Activated naive CD8-positive, alpha-beta T cell treated with anti-CD3 and anti-CD28 coated beads, Interleukin-2, amount 50 U/mL, for 24 hours (primary cell): Measurements from ENCODE around the gene AATF.

Experiments used
- ATAC-seq: fragments of 150-1000 bp; cut with Tn5 transposase; one replicate; pipeline ENCODE4 v1.10.0; 2021
- DNase-seq: peaks from one replicate; pipeline ENCODE4 v3.0.0; 2021
- H3K27ac Mint-ChIP-seq: one replicate; pipeline ENCODE4 v1.8.0; 2021; ENCODE audit warnings: mild to moderate bottlenecking, mixed read lengths
- H3K27me3 Mint-ChIP-seq: one replicate; pipeline ENCODE4 v1.8.0; 2021; ENCODE audit warnings: mixed read lengths
- H3K36me3 Mint-ChIP-seq: one replicate; pipeline ENCODE4 v1.8.0; 2021; ENCODE audit warnings: low read depth, mixed read lengths
- H3K4me1 Mint-ChIP-seq: one replicate; pipeline ENCODE4 v1.8.0; 2021; ENCODE audit warnings: mixed read lengths
- H3K4me3 Mint-ChIP-seq: one replicate; pipeline ENCODE4 v1.8.0; 2021; ENCODE audit warnings: mild to moderate bottlenecking, moderate library complexity, mixed read lengths
- H3K9me3 Mint-ChIP-seq: one replicate; pipeline ENCODE4 v1.8.0; 2021; ENCODE audit warnings: mixed read lengths

AATF gene

GRCh38 chr17:36923814-36924221 lies 24.9 kb upstream of the AATF start:
- H3K36me3 Mint-ChIP-seq, result no peaks in the 10 kb centered on the region
- H3K27me3 Mint-ChIP-seq, result peaks cover 56% of the 10 kb centered on the region
- ATAC-seq (no peak), DNase-seq (no peak)
- H3K4me3 Mint-ChIP-seq, result no peak overlapping the region
- H3K4me1 Mint-ChIP-seq, result peaks cover 37% of the 10 kb centered on the region
- no peak overlapping the region for H3K27ac Mint-ChIP-seq
- H3K9me3 Mint-ChIP-seq, result no peaks in the 10 kb centered on the region

- ATAC-seq, result no peak
Measured at GRCh38 chr17:36926226-36926625, 22.5 kb upstream of the AATF start.

DNA sequence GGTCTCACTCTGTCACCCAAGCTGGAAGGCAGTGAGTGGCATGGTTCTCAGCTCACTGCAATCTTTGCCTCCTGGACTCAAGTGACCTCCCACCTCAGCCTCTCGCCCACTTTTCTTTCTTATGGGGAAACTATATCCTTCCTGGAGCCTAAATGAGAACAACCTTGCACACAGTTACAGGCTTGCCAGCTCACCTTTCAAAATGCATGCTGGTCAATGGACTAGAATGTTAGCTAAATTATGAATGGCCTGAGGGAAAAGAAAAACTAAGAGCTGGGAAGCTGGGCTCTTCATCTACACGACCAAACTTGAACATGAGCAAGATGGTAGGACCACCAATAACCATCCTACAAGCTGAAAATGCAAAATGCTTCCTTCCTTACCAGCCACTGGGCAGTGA lies 22.1 kb upstream of the AATF start:
- Mint-ChIP-seq H3K4me1 (peaks cover 22% of the 10 kb centered on the region), H3K4me3 (no peak overlapping the region), H3K27me3 (peaks cover 65% of the 10 kb centered on the region), H3K27ac (no peak overlapping the region), H3K36me3 (no peaks in the 10 kb centered on the region), H3K9me3 (no peaks in the 10 kb centered on the region)
- ATAC-seq (no peak), DNase-seq (no peak)

More at GRCh38 chr17:36926226-36926625, 22.5 kb upstream of the AATF start:
- Mint-ChIP-seq H3K27ac (no peak overlapping the region), H3K9me3 (no peaks in the 10 kb centered on the region), H3K27me3 (peaks cover 65% of the 10 kb centered on the region), H3K36me3 (no peaks in the 10 kb centered on the region), H3K4me3 (no peak overlapping the region), H3K4me1 (peaks cover 27% of the 10 kb centered on the region)
- DNase-seq, result no peak

- Mint-ChIP-seq H3K27ac (no peak overlapping the region), H3K4me1 (peaks cover 31% of the 10 kb centered on the region), H3K9me3 (no peaks in the 10 kb centered on the region), H3K4me3 (peak overlapping the region; percentile 3), H3K36me3 (no peaks in the 10 kb centered on the region), H3K27me3 (peaks cover 80% of the 10 kb centered on the region)
- DNase-seq (no peak), ATAC-seq (no peak)
Measured at GRCh38 chr17:36928471-36929345, 20.0 kb upstream of the AATF start.

- DNase-seq (no peak), ATAC-seq (no peak)
- Mint-ChIP-seq H3K4me1 (peaks cover 37% of the 10 kb centered on the region), H3K9me3 (no peaks in the 10 kb centered on the region), H3K36me3 (no peaks in the 10 kb centered on the region), H3K27ac (no peak overlapping the region), H3K27me3 (peaks cover 85% of the 10 kb centered on the region), H3K4me3 (no peak overlapping the region)
Measured at GRCh38 chr17:36929851-36930582, 18.7 kb upstream of the AATF start.

GRCh38 chr17:36930583-36930900 lies 18.2 kb upstream of the AATF start:
- Mint-ChIP-seq H3K36me3 (no peaks in the 10 kb centered on the region), H3K9me3 (no peaks in the 10 kb centered on the region), H3K27me3 (peaks cover 85% of the 10 kb centered on the region), H3K27ac (no peak overlapping the region), H3K4me1 (peaks cover 42% of the 10 kb centered on the region), H3K4me3 (no peak overlapping the region)
- DNase-seq (no peak), ATAC-seq (no peak)

DNA sequence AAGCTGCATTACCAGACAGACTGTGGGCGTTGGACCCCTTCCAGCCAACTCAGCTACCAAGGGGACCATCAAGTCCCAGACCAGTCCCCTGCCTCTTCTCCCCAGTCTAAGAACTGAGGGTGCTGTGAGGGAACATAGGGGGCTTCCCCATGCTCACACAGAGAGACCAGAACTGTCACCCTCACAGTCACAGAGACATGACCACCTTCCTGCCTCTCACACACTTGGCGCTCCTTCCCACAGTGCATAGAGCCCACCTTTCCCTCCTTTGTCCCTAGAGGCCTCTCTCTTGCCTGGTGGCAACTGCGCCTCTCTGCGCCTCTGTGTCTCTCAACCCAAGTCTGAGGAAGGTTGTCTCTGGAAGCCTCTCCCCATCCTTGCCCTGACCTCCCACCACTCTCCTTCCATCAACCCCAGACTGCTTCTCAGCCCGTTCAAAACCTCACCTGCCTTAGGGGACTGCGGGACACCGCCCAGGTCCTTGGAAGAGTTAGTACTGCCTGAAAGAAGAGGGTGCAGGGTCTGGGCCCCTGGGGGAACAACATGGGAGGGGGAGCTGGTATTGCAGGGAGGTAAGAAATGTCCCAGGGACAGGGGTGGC lies 17.6 kb upstream of the AATF start:
- H3K27ac Mint-ChIP-seq, result no peak overlapping the region
- H3K36me3 Mint-ChIP-seq, result no peaks in the 10 kb centered on the region
- no peak for ATAC-seq
- H3K9me3 Mint-ChIP-seq, result no peaks in the 10 kb centered on the region
- peaks cover 48% of the 10 kb centered on the region for H3K4me1 Mint-ChIP-seq
- H3K27me3 Mint-ChIP-seq, result peaks cover 89% of the 10 kb centered on the region
- DNase-seq, result no peak
- no peak overlapping the region for H3K4me3 Mint-ChIP-seq

GRCh38 chr17:36931697-36932382 lies 16.9 kb upstream of the AATF start:
- no peak overlapping the region for H3K27ac Mint-ChIP-seq

GRCh38 chr17:36932383-36932693 lies 16.4 kb upstream of the AATF start:
- no peaks in the 10 kb centered on the region for H3K36me3 Mint-ChIP-seq
- peaks cover 91% of the 10 kb centered on the region for H3K27me3 Mint-ChIP-seq
- H3K4me3 Mint-ChIP-seq, result peak overlapping the region; percentile 18
- DNase-seq (no peak), ATAC-seq (no peak)
- H3K9me3 Mint-ChIP-seq, result no peaks in the 10 kb centered on the region
- peaks cover 54% of the 10 kb centered on the region for H3K4me1 Mint-ChIP-seq
- H3K27ac Mint-ChIP-seq, result no peak overlapping the region

More at GRCh38 chr17:36931697-36932382, 16.9 kb upstream of the AATF start:
- no peak for DNase-seq
- ATAC-seq, result no peak
- Mint-ChIP-seq H3K4me3 (peak overlapping the region; percentile 18), H3K4me1 (peaks cover 49% of the 10 kb centered on the region), H3K9me3 (no peaks in the 10 kb centered on the region), H3K27me3 (peaks cover 89% of the 10 kb centered on the region), H3K36me3 (no peaks in the 10 kb centered on the region)

GRCh38 chr17:36932694-36933511 lies 15.9 kb upstream of the AATF start:
- ATAC-seq (no peak), DNase-seq (no peak)
- no peak overlapping the region for H3K27ac Mint-ChIP-seq
- H3K36me3 Mint-ChIP-seq, result no peaks in the 10 kb centered on the region
- peak overlapping the region; percentile 21 for H3K4me3 Mint-ChIP-seq
- H3K27me3 Mint-ChIP-seq, result peaks cover 91% of the 10 kb centered on the region
- peaks cover 57% of the 10 kb centered on the region for H3K4me1 Mint-ChIP-seq
- no peaks in the 10 kb centered on the region for H3K9me3 Mint-ChIP-seq

GRCh38 chr17:36933512-36934143 lies 15.1 kb upstream of the AATF start:
- Mint-ChIP-seq H3K9me3 (no peaks in the 10 kb centered on the region), H3K4me3 (peak overlapping the region; percentile 40), H3K36me3 (no peaks in the 10 kb centered on the region), H3K27ac (peak overlapping the region; percentile 29), H3K27me3 (peaks cover 91% of the 10 kb centered on the region), H3K4me1 (peaks cover 55% of the 10 kb centered on the region)
- ATAC-seq, result no peak
- DNase-seq, result peak; percentile 12

DNA sequence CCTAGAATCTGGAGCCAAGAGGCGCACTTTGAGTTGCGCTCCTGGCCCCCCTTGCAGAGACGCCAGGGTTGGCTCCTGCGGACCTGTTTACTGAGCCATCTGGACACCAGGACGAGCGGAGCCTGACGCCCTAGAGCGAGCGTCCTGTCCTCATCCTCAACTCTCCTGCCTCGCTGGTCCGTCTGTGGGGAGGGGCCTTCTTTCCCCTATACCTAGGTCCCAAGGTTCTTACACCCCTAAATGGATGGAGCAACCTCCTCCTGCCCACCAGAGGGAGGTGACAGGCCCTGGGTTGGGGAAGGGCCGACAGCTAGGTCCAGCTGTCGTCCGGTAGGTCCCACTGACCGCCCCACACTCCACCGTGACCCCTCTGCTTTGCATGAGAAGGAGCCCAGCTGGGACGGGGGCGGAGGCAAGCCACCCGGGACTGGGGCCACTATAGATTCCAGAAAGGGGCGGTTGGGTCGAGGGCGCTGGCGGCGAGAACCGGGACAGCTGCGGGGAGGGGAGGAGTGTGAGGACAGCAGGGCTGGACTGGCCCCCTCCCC lies 14.5 kb upstream of the AATF start:
- Mint-ChIP-seq H3K27me3 (peaks cover 91% of the 10 kb centered on the region), H3K9me3 (no peaks in the 10 kb centered on the region), H3K4me1 (peaks cover 54% of the 10 kb centered on the region), H3K27ac (no peak overlapping the region), H3K36me3 (no peaks in the 10 kb centered on the region), H3K4me3 (peak overlapping the region; percentile 40)
- DNase-seq (no peak), ATAC-seq (no peak)
